Glutamatergic neuron (in vitro differentiated cells): ENCODE data around the gene KATNBL1. TPM values are rescaled to one million over a fixed set of nuclear protein-coding genes. Genes with fewer than 3 reads are reported as not detected.

Experiments used
- DNase-seq: peaks from one replicate; pipeline ENCODE4 v3.0.0; 2022
- H3K27ac Mint-ChIP-seq: one replicate; pipeline ENCODE4 v1.8.0; 2020; ENCODE audit warnings: mild to moderate bottlenecking, mixed read lengths, inconsistent platforms; ENCODE audit not compliant: unreplicated experiment
- H3K27me3 Mint-ChIP-seq: one replicate; pipeline ENCODE4 v1.8.0; 2020; ENCODE audit warnings: mild to moderate bottlenecking, moderate library complexity, mixed read lengths, inconsistent platforms; ENCODE audit not compliant: unreplicated experiment
- H3K36me3 Mint-ChIP-seq: one replicate; pipeline ENCODE4 v1.8.0; 2020; ENCODE audit warnings: mild to moderate bottlenecking, mixed read lengths, inconsistent platforms; ENCODE audit not compliant: unreplicated experiment
- H3K4me1 Mint-ChIP-seq: one replicate; pipeline ENCODE4 v1.8.0; 2020; ENCODE audit warnings: mild to moderate bottlenecking, low read depth, mixed read lengths, inconsistent platforms; ENCODE audit not compliant: unreplicated experiment
- H3K4me3 Mint-ChIP-seq: one replicate; pipeline ENCODE4 v1.8.0; 2020; ENCODE audit warnings: mild to moderate bottlenecking, mixed read lengths, inconsistent platforms; ENCODE audit not compliant: unreplicated experiment
- H3K9me3 Mint-ChIP-seq: one replicate; pipeline ENCODE4 v1.8.0; 2020; ENCODE audit warnings: mild to moderate bottlenecking, moderate library complexity, mixed read lengths, inconsistent platforms; ENCODE audit not compliant: unreplicated experiment
- total RNA-seq: library from RNA; stranded (reverse); fragmentation: NEBNext Ultra II Directional; extraction: Animal tissue kit (Norgen Biotek cat#: 25700); gene quantifications from one replicate; pipeline ENCODE4 v1.2.1, GENCODE V29; 2021; ENCODE audit not compliant: unreplicated experiment
- TF ChIP-seq, protein P1 (sequence below): fragments of 200-600 bp; sonication (generic); IDR thresholded peaks from one replicate; pipeline ENCODE4 v1.5.0; 2021; ENCODE audit not compliant: partially characterized antibody, unreplicated experiment

The KATNBL1 gene
- total RNA-seq, 1 donor from 2014 or later = 64.7 TPM

DNA sequence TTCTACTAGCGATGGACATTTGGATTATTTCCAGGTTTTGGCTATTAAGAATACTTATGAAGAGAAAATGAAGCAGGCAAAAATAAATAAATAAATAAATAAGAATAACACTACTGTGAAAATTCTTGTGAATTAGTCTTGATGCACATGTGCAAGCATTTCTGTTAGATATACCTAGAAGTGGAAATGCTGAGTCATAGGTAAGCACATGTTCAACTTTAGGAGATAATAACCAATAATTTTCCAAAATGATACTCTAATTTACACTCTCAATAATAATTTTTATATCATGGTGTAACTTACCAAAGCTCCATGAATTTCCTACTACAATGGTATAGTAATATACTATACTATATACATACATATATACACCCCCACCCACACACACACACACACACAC lies 38.3 kb upstream of the KATNBL1 start:
- Mint-ChIP-seq H3K27me3 (peaks cover 2% of the 10 kb centered on the region), H3K36me3 (no peaks in the 10 kb centered on the region), H3K27ac (no peak overlapping the region), H3K9me3 (no peaks in the 10 kb centered on the region), H3K4me3 (no peak overlapping the region), H3K4me1 (no peaks in the 10 kb centered on the region)
- TF ChIP-seq, protein P1, sequence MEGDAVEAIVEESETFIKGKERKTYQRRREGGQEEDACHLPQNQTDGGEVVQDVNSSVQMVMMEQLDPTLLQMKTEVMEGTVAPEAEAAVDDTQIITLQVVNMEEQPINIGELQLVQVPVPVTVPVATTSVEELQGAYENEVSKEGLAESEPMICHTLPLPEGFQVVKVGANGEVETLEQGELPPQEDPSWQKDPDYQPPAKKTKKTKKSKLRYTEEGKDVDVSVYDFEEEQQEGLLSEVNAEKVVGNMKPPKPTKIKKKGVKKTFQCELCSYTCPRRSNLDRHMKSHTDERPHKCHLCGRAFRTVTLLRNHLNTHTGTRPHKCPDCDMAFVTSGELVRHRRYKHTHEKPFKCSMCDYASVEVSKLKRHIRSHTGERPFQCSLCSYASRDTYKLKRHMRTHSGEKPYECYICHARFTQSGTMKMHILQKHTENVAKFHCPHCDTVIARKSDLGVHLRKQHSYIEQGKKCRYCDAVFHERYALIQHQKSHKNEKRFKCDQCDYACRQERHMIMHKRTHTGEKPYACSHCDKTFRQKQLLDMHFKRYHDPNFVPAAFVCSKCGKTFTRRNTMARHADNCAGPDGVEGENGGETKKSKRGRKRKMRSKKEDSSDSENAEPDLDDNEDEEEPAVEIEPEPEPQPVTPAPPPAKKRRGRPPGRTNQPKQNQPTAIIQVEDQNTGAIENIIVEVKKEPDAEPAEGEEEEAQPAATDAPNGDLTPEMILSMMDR = no peak
- no peak for DNase-seq

GRCh38 chr15:34246276-34246976 lies 36.5 kb upstream of the KATNBL1 start:
- DNase-seq = no peak
- no peaks in the 10 kb centered on the region for H3K4me1 Mint-ChIP-seq
- no peaks in the 10 kb centered on the region for H3K9me3 Mint-ChIP-seq
- no peaks in the 10 kb centered on the region for H3K36me3 Mint-ChIP-seq
- no peak overlapping the region for H3K27ac Mint-ChIP-seq
- peaks cover 2% of the 10 kb centered on the region for H3K27me3 Mint-ChIP-seq
- H3K4me3 Mint-ChIP-seq = no peak overlapping the region
- TF ChIP-seq, protein P1 = no peak

DNA sequence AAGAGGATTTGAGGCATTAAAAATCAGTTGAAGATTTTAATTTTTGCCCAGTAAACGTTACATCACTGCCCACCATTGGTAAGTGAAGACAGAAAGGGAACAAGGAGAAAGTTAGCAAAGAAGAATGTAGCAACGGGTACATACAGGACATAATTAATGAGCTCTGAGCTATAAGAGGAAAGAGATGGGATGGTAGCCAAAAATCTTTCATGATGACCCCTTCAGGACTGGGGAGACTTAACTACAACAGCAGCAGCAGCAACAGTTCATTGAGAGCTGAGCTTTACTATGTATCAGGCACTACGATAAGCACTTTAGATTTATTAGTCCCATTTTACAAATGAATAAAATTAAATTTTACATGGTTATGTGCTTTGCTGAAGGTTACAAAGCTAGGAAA lies 33.3 kb upstream of the KATNBL1 start:
- no peak for DNase-seq
- no peaks in the 10 kb centered on the region for H3K27me3 Mint-ChIP-seq
- H3K4me3 Mint-ChIP-seq = no peak overlapping the region
- TF ChIP-seq, protein P1 = no peak
- no peaks in the 10 kb centered on the region for H3K36me3 Mint-ChIP-seq
- H3K27ac Mint-ChIP-seq = no peak overlapping the region
- H3K9me3 Mint-ChIP-seq = no peaks in the 10 kb centered on the region
- H3K4me1 Mint-ChIP-seq = no peaks in the 10 kb centered on the region

DNA sequence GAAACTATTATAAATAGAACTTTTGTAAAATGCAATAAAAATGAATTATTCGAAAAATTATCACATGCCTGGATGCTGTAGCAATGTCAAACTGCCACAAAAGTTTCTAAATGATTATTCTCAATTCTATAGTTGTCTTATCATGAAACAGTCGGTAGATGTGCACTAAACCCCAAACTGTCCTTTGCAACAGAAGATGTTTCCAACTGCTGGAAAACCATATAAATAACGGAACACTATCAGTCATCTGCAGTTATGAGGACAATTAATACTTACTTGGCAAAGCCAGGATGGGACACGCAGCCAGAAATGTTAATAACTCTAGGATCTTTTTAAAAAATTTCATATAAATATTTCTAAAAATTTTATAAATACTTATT lies 32.4 kb upstream of the KATNBL1 start:
- TF ChIP-seq, protein P1 = no peak
- no peak for DNase-seq
- no peaks in the 10 kb centered on the region for H3K9me3 Mint-ChIP-seq
- H3K4me1 Mint-ChIP-seq = no peaks in the 10 kb centered on the region
- H3K27me3 Mint-ChIP-seq = no peaks in the 10 kb centered on the region
- H3K27ac Mint-ChIP-seq = no peak overlapping the region
- no peaks in the 10 kb centered on the region for H3K36me3 Mint-ChIP-seq
- no peak overlapping the region for H3K4me3 Mint-ChIP-seq

- Mint-ChIP-seq H3K36me3 (no peaks in the 10 kb centered on the region), H3K27me3 (no peaks in the 10 kb centered on the region), H3K9me3 (no peaks in the 10 kb centered on the region), H3K4me3 (no peak overlapping the region), H3K27ac (no peak overlapping the region), H3K4me1 (no peaks in the 10 kb centered on the region)
- TF ChIP-seq, protein P1 = peak; percentile 83
- DNase-seq = no peak
Measured at GRCh38 chr15:34241376-34242330, 31.8 kb upstream of the KATNBL1 start.
